Measurements from ENCODE around the gene DBNDD2.

GRCh38 chr20:45426320-45427016 lies 18.4 kb downstream of the DBNDD2 start:
- TF ChIP-seq RAD21 (IDR thresholded peaks at IDR 0.05; ENCODE audit: low read depth) (no peak), CEBPB (IDR thresholded peaks at IDR 0.05) (no peak), TCF12 (IDR thresholded peaks at IDR 0.05; ENCODE audit: low read depth) (no peak), TEAD4 (IDR thresholded peaks at IDR 0.05) (no peak)
- TF ChIP-seq, protein P1, sequence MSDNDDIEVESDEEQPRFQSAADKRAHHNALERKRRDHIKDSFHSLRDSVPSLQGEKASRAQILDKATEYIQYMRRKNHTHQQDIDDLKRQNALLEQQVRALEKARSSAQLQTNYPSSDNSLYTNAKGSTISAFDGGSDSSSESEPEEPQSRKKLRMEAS (IDR thresholded peaks at IDR 0.05) = no peak
- TF ChIP-seq, protein P2, sequence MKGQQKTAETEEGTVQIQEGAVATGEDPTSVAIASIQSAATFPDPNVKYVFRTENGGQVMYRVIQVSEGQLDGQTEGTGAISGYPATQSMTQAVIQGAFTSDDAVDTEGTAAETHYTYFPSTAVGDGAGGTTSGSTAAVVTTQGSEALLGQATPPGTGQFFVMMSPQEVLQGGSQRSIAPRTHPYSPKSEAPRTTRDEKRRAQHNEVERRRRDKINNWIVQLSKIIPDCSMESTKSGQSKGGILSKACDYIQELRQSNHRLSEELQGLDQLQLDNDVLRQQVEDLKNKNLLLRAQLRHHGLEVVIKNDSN (IDR thresholded peaks at IDR 0.05) = no peak
